HepG2 (cell line): ENCODE measurements around the gene F12. TPM values are rescaled to one million over a fixed set of nuclear protein-coding genes. Genes with fewer than 3 reads are reported as not detected.
A peak's percentile ranks its signal among the peaks of the same experiment; 100 is the strongest.

Source experiments
- CHCHD3 ChIP-seq: sonication (generic); formaldehyde crosslinking; IDR thresholded peaks from 2 replicates; pipeline ENCODE4 v1.8.0; 2022; ENCODE audit warnings: mild to moderate bottlenecking, missing genetic modification reagents, moderate library complexity
- DMAP1 ChIP-seq: IDR thresholded peaks from 2 replicates; pipeline ENCODE4 v1.6.1; 2016
- KLF13 ChIP-seq: sonication (generic); formaldehyde crosslinking; IDR thresholded peaks from 2 replicates; pipeline ENCODE4 v1.4.0; 2020; ENCODE audit warnings: mild to moderate bottlenecking, missing genetic modification reagents
- PHF8 ChIP-seq: sonication (generic); formaldehyde crosslinking; IDR thresholded peaks from 2 replicates; pipeline ENCODE4 v1.5.0; 2020; ENCODE audit warnings: missing genetic modification reagents
- POGZ ChIP-seq: sonication (generic); formaldehyde crosslinking; IDR thresholded peaks from 2 replicates; pipeline ENCODE4 v1.4.0; 2020; ENCODE audit warnings: mild to moderate bottlenecking, missing genetic modification reagents
- SOX13 ChIP-seq, 3 experiments: fragments of 450-650 bp in 1 of 3; sonication (generic) in 1 of 3; formaldehyde crosslinking in 1 of 3; IDR thresholded peaks in 2 of 3; conservative IDR thresholded peaks in 1 of 3; 2 replicates each; pipeline versions ENCODE4 v1.5.0 to v1.6.1; 2016 to 2020; ENCODE audit warnings: antibody characterized with exemption in 1 of 3, mild to moderate bottlenecking in 1 of 3, missing compliant biosample characterization in 1 of 3, missing genetic modification reagents in 1 of 3, moderate library complexity in 1 of 3
- SP1 ChIP-seq, 2 experiments: fragments of 450-650 bp in 1 of 2; sonication (generic) in 1 of 2; formaldehyde crosslinking in 1 of 2; IDR thresholded peaks; 2 replicates each; pipeline versions ENCODE4 v1.4.0 to v1.6.1; 2016 to 2020; ENCODE audit warnings: missing genetic modification reagents in 1 of 2
- SP4 ChIP-seq: sonication (generic); formaldehyde crosslinking; IDR thresholded peaks from 2 replicates; pipeline ENCODE4 v1.8.1; 2023; ENCODE audit warnings: mild to moderate bottlenecking, missing genetic modification reagents
- SPEN ChIP-seq: sonication (generic); formaldehyde crosslinking; IDR thresholded peaks from 2 replicates; pipeline ENCODE4 v1.5.1; 2020; ENCODE audit warnings: low read depth, mild to moderate bottlenecking, missing genetic modification reagents
- TARDBP ChIP-seq: sonication (generic); formaldehyde crosslinking; IDR thresholded peaks from 2 replicates; pipeline ENCODE4 v1.8.0; 2022; ENCODE audit warnings: mild to moderate bottlenecking, missing genetic modification reagents
- ZBTB20 ChIP-seq: sonication (generic); formaldehyde crosslinking; IDR thresholded peaks from 2 replicates; pipeline ENCODE4 v1.8.1; 2023; ENCODE audit warnings: missing genetic modification reagents, low read depth, mild to moderate bottlenecking, borderline replicate concordance
- ZC3H4 ChIP-seq: sonication (generic); formaldehyde crosslinking; IDR thresholded peaks from 2 replicates; pipeline ENCODE4 v1.4.0; 2020; ENCODE audit warnings: missing genetic modification reagents, borderline replicate concordance
- ZFX ChIP-seq: sonication (generic); formaldehyde crosslinking; IDR thresholded peaks from 2 replicates; pipeline ENCODE4 v1.4.0; 2020; ENCODE audit warnings: mild to moderate bottlenecking, low read depth, missing genetic modification reagents, moderate library complexity
- ZNF263 ChIP-seq: sonication (generic); formaldehyde crosslinking; IDR thresholded peaks from 2 replicates; pipeline ENCODE4 v1.4.0; 2020; ENCODE audit warnings: missing genetic modification reagents
- ZNF335 ChIP-seq: sonication (generic); formaldehyde crosslinking; IDR thresholded peaks from 2 replicates; pipeline ENCODE4 v1.4.0; 2020; ENCODE audit warnings: missing genetic modification reagents
- ZNF431 ChIP-seq: sonication (generic); formaldehyde crosslinking; IDR thresholded peaks from 2 replicates; pipeline ENCODE4 v1.9.0; 2022; ENCODE audit warnings: missing genetic modification reagents, low read depth, mild to moderate bottlenecking, borderline replicate concordance
- polyA plus RNA-seq, 8 experiments: library from polyadenylated mRNA; depleted of rRNA in 3 of 8; stranded (reverse) in 7 of 8; unstranded in 1 of 8; fragments of >200 nt; fragmentation: Illumina TruSeq in 4 of 8; extraction: Trizol in 4 of 8; gene quantifications; 2 replicates each; pipeline versions ENCODE4 v1.2.1 to v1.2.3, GENCODE V29; 2011 to 2016; ENCODE audit warnings: low read depth in 4 of 8, missing spikeins in 1 of 8, mixed read lengths in 1 of 8; ENCODE audit not compliant: insufficient read depth in 1 of 8
- total RNA-seq, 5 experiments: library from RNA; depleted of rRNA; stranded (reverse); fragments of >200 nt; fragmentation: Illumina TruSeq; extraction: Trizol; gene quantifications; 2 replicates each; pipeline ENCODE4 v1.2.3, GENCODE V29; 2016; ENCODE audit warnings: low read depth in 1 of 5
- TF ChIP-seq, protein P1 (sequence below), 2 experiments: sonication (generic) in 1 of 2; formaldehyde crosslinking in 1 of 2; IDR thresholded peaks; 2 replicates each; pipeline versions ENCODE4 v1.4.0 to v1.6.1; 2018 to 2020; ENCODE audit warnings: missing genetic modification reagents in 2 of 2, borderline replicate concordance in 1 of 2, low read depth in 1 of 2, mild to moderate bottlenecking in 1 of 2, missing biosample characterization in 1 of 2
- TF ChIP-seq, protein P2 (sequence below): sonication (generic); formaldehyde crosslinking; IDR thresholded peaks from 2 replicates; pipeline ENCODE4 v1.4.0; 2020; ENCODE audit warnings: missing genetic modification reagents, low read depth, mild to moderate bottlenecking, borderline replicate concordance

F12 gene
- total and polyA plus RNA-seq, 2 of the 13 experiments (the other 11 are each of a cell fraction or from before 2014, with no cell fraction given) = 2.5 to 3.0 TPM

DNA sequence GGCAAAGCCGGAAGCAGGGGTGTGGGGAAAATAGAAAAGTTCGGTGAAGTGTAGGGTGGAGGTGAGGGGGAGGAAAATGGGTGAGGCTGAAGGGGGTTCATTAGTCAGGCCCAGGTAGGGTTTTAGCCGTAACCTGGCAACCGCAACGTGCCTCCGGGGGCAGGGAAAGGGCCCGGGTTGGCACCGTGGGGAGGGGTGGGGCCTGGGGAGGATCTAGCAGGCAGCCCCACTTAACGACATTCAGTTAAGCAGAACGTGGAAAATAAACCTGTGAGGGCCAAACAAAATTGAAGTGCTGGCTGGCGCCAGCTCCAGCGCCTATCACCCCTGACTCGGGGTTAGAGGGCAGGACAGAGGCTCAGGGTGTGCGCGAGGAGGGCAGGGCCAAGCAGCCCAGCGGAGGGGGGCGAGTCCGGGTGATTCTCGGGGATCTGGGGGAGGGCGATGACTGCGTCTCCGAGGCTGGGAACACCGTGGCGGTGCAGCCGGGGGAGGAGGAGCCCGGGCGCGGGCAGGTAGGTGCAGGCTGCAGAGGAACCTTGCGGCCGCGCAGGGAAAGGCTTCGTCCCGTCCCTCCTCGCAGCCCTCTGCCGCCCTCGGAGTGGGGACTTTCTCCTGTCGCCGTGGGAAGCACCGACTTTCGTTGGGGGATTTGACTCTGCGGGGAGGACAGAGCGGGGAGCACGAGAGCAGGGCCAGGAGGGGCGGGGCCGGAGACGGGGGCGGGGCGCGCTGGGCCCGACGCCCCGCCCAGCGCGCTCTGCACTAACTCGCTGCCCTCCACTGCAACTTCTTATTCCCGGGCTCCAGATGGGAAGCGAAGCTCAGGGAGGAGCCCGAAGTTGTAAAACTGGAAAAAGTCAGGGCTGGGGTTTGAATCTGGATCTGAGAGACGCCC, 46.5 kb downstream of the F12 start (continued):
- TF ChIP-seq ZNF431 (CRISPR knock-in tag) (no peak), ZNF263 (CRISPR knock-in tag) (peak; percentile 99), ZC3H4 (CRISPR knock-in tag) (no peak), ZBTB20 (CRISPR knock-in tag) (no peak), KLF13 (CRISPR knock-in tag) (no peak), SOX13 (IDR thresholded peaks at IDR 0.05) (peak; percentile 26; the same call in 1 of the 2 replicates), SOX13 (CRISPR knock-in tag; conservative IDR thresholded peaks at IDR 0.05 in 1 of 2, IDR thresholded peaks at IDR 0.05 in 1 of 2) (no peak), PHF8 (CRISPR knock-in tag) (peak; percentile 22), ZFX (peak; percentile 41; the same call in 1 of the 2 replicates), DMAP1 (CRISPR knock-in tag) (peak; percentile 53; the same call in 1 of the 2 replicates), SP1 (IDR thresholded peaks at IDR 0.05) (no peak), SP1 (CRISPR knock-in tag; IDR thresholded peaks at IDR 0.05) (peak; percentile 38; the same call in 1 of the 2 replicates), POGZ (CRISPR knock-in tag) (no peak), CHCHD3 (CRISPR knock-in tag) (peak; percentile 55; the same call in 1 of the 2 replicates), ZNF335 (CRISPR knock-in tag) (0 out of 2 replicates have a peak, but pooled peaks have one; percentile 51), SP4 (peak; percentile 54), TARDBP (0 out of 2 replicates have a peak, but pooled peaks have one; percentile 13), SPEN (CRISPR knock-in tag) (0 out of 2 replicates have a peak, but pooled peaks have one; percentile 25)
- TF ChIP-seq, protein P1, sequence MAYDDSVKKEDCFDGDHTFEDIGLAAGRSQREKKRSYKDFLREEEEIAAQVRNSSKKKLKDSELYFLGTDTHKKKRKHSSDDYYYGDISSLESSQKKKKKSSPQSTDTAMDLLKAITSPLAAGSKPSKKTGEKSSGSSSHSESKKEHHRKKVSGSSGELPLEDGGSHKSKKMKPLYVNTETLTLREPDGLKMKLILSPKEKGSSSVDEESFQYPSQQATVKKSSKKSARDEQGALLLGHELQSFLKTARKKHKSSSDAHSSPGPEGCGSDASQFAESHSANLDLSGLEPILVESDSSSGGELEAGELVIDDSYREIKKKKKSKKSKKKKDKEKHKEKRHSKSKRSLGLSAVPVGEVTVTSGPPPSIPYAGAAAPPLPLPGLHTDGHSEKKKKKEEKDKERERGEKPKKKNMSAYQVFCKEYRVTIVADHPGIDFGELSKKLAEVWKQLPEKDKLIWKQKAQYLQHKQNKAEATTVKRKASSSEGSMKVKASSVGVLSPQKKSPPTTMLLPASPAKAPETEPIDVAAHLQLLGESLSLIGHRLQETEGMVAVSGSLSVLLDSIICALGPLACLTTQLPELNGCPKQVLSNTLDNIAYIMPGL (CRISPR knock-in tag; IDR thresholded peaks at IDR 0.05; ENCODE audit: borderline replicate concordance in 1 of 2, low read depth in 1 of 2) = 0 out of 4 replicates have a peak, but pooled peaks have one; percentile 21 to 40
- TF ChIP-seq, protein P2, sequence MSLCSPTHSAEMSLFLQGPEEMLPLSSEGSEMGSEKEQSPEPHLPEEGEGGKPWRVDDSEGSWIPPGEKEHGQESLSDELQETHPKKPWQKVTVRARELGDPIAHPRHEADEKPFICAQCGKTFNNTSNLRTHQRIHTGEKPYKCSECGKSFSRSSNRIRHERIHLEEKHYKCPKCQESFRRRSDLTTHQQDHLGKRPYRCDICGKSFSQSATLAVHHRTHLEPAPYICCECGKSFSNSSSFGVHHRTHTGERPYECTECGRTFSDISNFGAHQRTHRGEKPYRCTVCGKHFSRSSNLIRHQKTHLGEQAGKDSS (CRISPR knock-in tag) = 0 out of 2 replicates have a peak, but pooled peaks have one; percentile 43
- TF ChIP-seq, all 625 proteins: peak for 64
